ENCODE results near the gene RBM23. TPM values are rescaled to one million over a fixed set of nuclear protein-coding genes. Genes with fewer than 3 reads are reported as not detected.
"Not testable (repeated sequence)": the region's sequence is repeated elsewhere in the genome, so short reads cannot be mapped to it uniquely, and the experiment has no call there.

RBM23 gene
- total RNA-seq, 1 donor from 2014 or later: 110 TPM

DNA sequence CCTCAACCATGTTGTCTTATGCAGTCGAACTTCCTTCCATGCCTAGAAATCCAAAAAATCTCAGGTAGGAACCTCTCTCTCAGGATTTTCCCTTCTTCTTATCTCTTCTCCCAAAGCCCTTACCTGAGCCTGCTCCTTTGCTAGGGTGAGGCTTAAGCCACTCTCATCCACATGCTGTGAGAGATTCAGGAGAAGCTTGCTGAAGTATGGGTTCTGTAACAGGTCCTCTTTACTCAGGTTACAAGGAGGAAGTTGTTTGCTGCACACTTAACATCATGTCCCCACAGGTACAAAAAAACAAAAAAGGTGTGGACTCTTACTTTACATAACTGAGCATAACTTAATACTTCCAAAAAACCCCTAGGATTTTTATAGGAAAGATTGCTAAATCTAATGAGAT, 33.5 kb upstream of the RBM23 start:
- TF ChIP-seq, protein P1, sequence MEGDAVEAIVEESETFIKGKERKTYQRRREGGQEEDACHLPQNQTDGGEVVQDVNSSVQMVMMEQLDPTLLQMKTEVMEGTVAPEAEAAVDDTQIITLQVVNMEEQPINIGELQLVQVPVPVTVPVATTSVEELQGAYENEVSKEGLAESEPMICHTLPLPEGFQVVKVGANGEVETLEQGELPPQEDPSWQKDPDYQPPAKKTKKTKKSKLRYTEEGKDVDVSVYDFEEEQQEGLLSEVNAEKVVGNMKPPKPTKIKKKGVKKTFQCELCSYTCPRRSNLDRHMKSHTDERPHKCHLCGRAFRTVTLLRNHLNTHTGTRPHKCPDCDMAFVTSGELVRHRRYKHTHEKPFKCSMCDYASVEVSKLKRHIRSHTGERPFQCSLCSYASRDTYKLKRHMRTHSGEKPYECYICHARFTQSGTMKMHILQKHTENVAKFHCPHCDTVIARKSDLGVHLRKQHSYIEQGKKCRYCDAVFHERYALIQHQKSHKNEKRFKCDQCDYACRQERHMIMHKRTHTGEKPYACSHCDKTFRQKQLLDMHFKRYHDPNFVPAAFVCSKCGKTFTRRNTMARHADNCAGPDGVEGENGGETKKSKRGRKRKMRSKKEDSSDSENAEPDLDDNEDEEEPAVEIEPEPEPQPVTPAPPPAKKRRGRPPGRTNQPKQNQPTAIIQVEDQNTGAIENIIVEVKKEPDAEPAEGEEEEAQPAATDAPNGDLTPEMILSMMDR (IDR thresholded peaks at IDR 0.05; ENCODE audit: unreplicated experiment): no peak
- Mint-ChIP-seq H3K36me3 (ENCODE audit: insufficient read depth) (peaks cover 12% of the 10 kb centered on the region), H3K4me1 (ENCODE audit: low read depth) (peaks cover 17% of the 10 kb centered on the region), H3K9me3 (ENCODE audit: low read depth) (no peaks in the 10 kb centered on the region), H3K27ac (no peak overlapping the region), H3K4me3 (ENCODE audit: low read depth) (no peak overlapping the region), H3K27me3 (no peaks in the 10 kb centered on the region)
- no peak for DNase-seq (ENCODE audit: low spot score, unreplicated experiment)

- peaks cover 16% of the 10 kb centered on the region for H3K36me3 Mint-ChIP-seq (ENCODE audit: insufficient read depth)
- not testable (repeated sequence) for DNase-seq (ENCODE audit: low spot score, unreplicated experiment)
Measured at GRCh38 chr14:22951795-22952194, 32.8 kb upstream of the RBM23 start.

GRCh38 chr14:22945642-22946041, 26.7 kb upstream of the RBM23 start:
- Mint-ChIP-seq H3K4me3 (ENCODE audit: low read depth) (no peak overlapping the region), H3K4me1 (ENCODE audit: low read depth) (no peaks in the 10 kb centered on the region), H3K36me3 (ENCODE audit: insufficient read depth) (peaks cover 23% of the 10 kb centered on the region), H3K9me3 (ENCODE audit: low read depth) (no peaks in the 10 kb centered on the region), H3K27ac (no peak overlapping the region), H3K27me3 (no peaks in the 10 kb centered on the region)
- DNase-seq (ENCODE audit: low spot score, unreplicated experiment): no peak
- TF ChIP-seq, protein P1 (IDR thresholded peaks at IDR 0.05; ENCODE audit: unreplicated experiment): no peak

More at GRCh38 chr14:22951795-22952194, 32.8 kb upstream of the RBM23 start:
- peaks cover 17% of the 10 kb centered on the region for H3K4me1 Mint-ChIP-seq (ENCODE audit: low read depth)
- H3K27me3 Mint-ChIP-seq; H3K4me3 Mint-ChIP-seq (ENCODE audit: low read depth); H3K9me3 Mint-ChIP-seq (ENCODE audit: low read depth); H3K27ac Mint-ChIP-seq: not testable (repeated sequence)

GRCh38 chr14:22939684-22940083, 20.7 kb upstream of the RBM23 start:
- H3K36me3 Mint-ChIP-seq (ENCODE audit: insufficient read depth): peaks cover 10% of the 10 kb centered on the region
- no peak overlapping the region for H3K27ac Mint-ChIP-seq
- TF ChIP-seq, protein P1 (IDR thresholded peaks at IDR 0.05; ENCODE audit: unreplicated experiment): no peak
- no peak for DNase-seq (ENCODE audit: low spot score, unreplicated experiment)
- H3K9me3 Mint-ChIP-seq (ENCODE audit: low read depth): no peaks in the 10 kb centered on the region
- no peaks in the 10 kb centered on the region for H3K27me3 Mint-ChIP-seq
- no peaks in the 10 kb centered on the region for H3K4me1 Mint-ChIP-seq (ENCODE audit: low read depth)
- H3K4me3 Mint-ChIP-seq (ENCODE audit: low read depth): no peak overlapping the region

DNA sequence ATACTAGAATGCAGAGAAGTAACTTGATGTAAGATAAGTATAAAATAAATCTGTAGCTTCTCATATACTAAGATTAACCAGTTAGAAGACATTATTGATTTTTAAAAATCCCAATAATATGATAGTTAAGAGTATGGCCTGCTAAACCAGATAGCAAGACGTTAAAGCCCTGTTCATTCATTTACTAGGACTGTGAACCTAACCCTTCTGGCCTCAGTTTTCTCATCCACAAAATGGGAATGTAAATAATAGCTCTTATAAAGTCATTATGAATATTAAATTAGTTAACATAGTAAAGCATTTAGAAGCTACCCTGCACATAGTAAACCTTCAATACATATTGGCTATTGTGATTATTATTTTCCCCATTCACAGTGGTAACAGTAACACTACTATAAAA, 16.2 kb upstream of the RBM23 start:
- Mint-ChIP-seq H3K4me1 (ENCODE audit: low read depth) (peaks cover 20% of the 10 kb centered on the region), H3K27me3 (no peaks in the 10 kb centered on the region), H3K36me3 (ENCODE audit: insufficient read depth) (no peaks in the 10 kb centered on the region), H3K4me3 (ENCODE audit: low read depth) (no peak overlapping the region), H3K27ac (no peak overlapping the region), H3K9me3 (ENCODE audit: low read depth) (no peaks in the 10 kb centered on the region)
- DNase-seq (ENCODE audit: low spot score, unreplicated experiment): no peak
- TF ChIP-seq, protein P1 (IDR thresholded peaks at IDR 0.05; ENCODE audit: unreplicated experiment): no peak

GRCh38 chr14:22932146-22932545, 13.2 kb upstream of the RBM23 start:
- Mint-ChIP-seq H3K4me3 (ENCODE audit: low read depth) (no peak overlapping the region), H3K36me3 (ENCODE audit: insufficient read depth) (peaks cover 1% of the 10 kb centered on the region), H3K27ac (no peak overlapping the region), H3K9me3 (ENCODE audit: low read depth) (no peaks in the 10 kb centered on the region), H3K27me3 (no peaks in the 10 kb centered on the region), H3K4me1 (ENCODE audit: low read depth) (peaks cover 27% of the 10 kb centered on the region)
- no peak for DNase-seq (ENCODE audit: low spot score, unreplicated experiment)
- TF ChIP-seq, protein P1 (IDR thresholded peaks at IDR 0.05; ENCODE audit: unreplicated experiment): no peak
